ENCODE results near the gene CADPS.

DNA sequence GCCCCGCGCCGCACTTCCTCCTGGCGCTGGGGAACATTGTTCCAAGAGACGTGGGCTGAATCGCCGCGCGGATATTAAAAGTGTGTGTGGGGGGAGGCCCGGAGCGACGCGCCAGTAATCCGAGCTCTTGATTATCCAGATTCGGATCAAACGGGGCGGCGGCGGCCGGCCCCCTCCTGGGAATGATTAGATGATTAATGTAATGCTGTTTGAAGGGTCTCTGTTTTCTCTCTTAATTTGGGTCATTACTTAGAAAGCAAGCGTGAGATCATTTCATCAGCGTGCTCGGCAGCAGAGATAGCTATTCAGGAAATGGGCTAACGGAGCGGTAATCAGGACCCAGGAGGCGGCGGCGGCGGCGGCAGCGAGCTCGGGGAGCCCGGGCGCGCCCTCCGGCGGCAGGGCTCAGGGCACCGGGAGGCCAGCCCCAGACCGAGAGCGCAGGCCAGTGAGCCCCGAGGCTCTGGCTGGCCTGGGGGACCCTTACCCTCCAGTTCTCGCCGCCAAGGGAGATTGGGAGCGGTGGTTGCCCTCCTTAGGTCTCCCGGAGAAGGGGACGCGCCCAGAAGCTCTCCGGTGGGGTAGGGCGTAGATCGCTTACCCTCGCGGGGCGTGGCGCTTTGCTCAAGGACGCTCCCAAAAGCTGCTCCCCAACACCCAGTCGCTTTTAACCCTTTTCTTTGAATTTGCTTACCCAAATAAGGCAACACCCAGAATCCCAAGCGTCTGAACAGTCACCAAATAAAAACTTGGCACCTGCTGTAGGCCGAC, 506.3 kb downstream of the CADPS start:
- TF ChIP-seq, protein P1, sequence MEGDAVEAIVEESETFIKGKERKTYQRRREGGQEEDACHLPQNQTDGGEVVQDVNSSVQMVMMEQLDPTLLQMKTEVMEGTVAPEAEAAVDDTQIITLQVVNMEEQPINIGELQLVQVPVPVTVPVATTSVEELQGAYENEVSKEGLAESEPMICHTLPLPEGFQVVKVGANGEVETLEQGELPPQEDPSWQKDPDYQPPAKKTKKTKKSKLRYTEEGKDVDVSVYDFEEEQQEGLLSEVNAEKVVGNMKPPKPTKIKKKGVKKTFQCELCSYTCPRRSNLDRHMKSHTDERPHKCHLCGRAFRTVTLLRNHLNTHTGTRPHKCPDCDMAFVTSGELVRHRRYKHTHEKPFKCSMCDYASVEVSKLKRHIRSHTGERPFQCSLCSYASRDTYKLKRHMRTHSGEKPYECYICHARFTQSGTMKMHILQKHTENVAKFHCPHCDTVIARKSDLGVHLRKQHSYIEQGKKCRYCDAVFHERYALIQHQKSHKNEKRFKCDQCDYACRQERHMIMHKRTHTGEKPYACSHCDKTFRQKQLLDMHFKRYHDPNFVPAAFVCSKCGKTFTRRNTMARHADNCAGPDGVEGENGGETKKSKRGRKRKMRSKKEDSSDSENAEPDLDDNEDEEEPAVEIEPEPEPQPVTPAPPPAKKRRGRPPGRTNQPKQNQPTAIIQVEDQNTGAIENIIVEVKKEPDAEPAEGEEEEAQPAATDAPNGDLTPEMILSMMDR (IDR thresholded peaks at IDR 0.05; ENCODE audit: low read length): no peak
- no peak for TF ChIP-seq EZH2 (IDR thresholded peaks at IDR 0.05; ENCODE audit: borderline replicate concordance, low read length)

All from OCI-LY1 (cell line).